Measurements from ENCODE around the gene CD14.
"Not testable (repeated sequence)": the region's sequence is repeated elsewhere in the genome, so short reads cannot be mapped to it uniquely, and the experiment has no call there.

The CD14 gene

GRCh38 chr5:140596321-140596741, 36.6 kb downstream of the CD14 start:
- DNase-seq (ENCODE audit: low read depth): no peak
- no peak overlapping the region for H3K4me3 ChIP-seq (ENCODE audit: low read depth, low read length)
- no peak for TF ChIP-seq CTCF (IDR thresholded peaks at IDR 0.05; ENCODE audit: control insufficient read depth, extremely low read depth, insufficient read depth)

- H3K4me3 ChIP-seq (ENCODE audit: low read depth, low read length): no peak overlapping the region
- TF ChIP-seq CTCF (IDR thresholded peaks at IDR 0.05; ENCODE audit: control insufficient read depth, extremely low read depth, insufficient read depth): no peak
- DNase-seq (ENCODE audit: low read depth): no peak
These were observed 37.3 kb downstream of the CD14 start for GRCh38 chr5:140595538-140596300.

GRCh38 chr5:140594169-140594568, 38.8 kb downstream of the CD14 start:
- no peak for DNase-seq (ENCODE audit: low read depth)

GRCh38 chr5:140593070-140593469, 39.9 kb downstream of the CD14 start:
- not testable (repeated sequence) for H3K4me3 ChIP-seq (ENCODE audit: low read depth, low read length); DNase-seq (ENCODE audit: low read depth)

More at GRCh38 chr5:140594169-140594568, 38.8 kb downstream of the CD14 start:
- TF ChIP-seq CTCF (IDR thresholded peaks at IDR 0.05; ENCODE audit: control insufficient read depth, extremely low read depth, insufficient read depth): no peak
- no peak overlapping the region for H3K4me3 ChIP-seq (ENCODE audit: low read depth, low read length)

GRCh38 chr5:140591747-140592372, 41.1 kb downstream of the CD14 start:
- no peak for TF ChIP-seq CTCF (IDR thresholded peaks at IDR 0.05; ENCODE audit: control insufficient read depth, extremely low read depth, insufficient read depth)
- H3K4me3 ChIP-seq (ENCODE audit: low read depth, low read length): no peak overlapping the region

GRCh38 chr5:140590861-140591260, 42.1 kb downstream of the CD14 start:
- TF ChIP-seq CTCF (IDR thresholded peaks at IDR 0.05; ENCODE audit: control insufficient read depth, extremely low read depth, insufficient read depth): no peak
- no peak overlapping the region for H3K4me3 ChIP-seq (ENCODE audit: low read depth, low read length)
- DNase-seq (ENCODE audit: low read depth): no peak

More at GRCh38 chr5:140591747-140592372, 41.1 kb downstream of the CD14 start:
- DNase-seq (ENCODE audit: low read depth): no peak

GRCh38 chr5:140588311-140589070, 44.5 kb downstream of the CD14 start:
- no peak overlapping the region for H3K4me3 ChIP-seq (ENCODE audit: low read depth, low read length)
- TF ChIP-seq CTCF (IDR thresholded peaks at IDR 0.05; ENCODE audit: control insufficient read depth, extremely low read depth, insufficient read depth): no peak
- no peak for DNase-seq (ENCODE audit: low read depth)

Measured in LNCaP clone FGC (cell line).